ENCODE measurements around the gene KCNG2. TPM values are rescaled to one million over a fixed set of nuclear protein-coding genes. Genes with fewer than 3 reads are reported as not detected.

Gene KCNG2
- total and polyA plus RNA-seq, 2 of the 4 experiments (the other 2 are of a cell fraction): not detected

DNA sequence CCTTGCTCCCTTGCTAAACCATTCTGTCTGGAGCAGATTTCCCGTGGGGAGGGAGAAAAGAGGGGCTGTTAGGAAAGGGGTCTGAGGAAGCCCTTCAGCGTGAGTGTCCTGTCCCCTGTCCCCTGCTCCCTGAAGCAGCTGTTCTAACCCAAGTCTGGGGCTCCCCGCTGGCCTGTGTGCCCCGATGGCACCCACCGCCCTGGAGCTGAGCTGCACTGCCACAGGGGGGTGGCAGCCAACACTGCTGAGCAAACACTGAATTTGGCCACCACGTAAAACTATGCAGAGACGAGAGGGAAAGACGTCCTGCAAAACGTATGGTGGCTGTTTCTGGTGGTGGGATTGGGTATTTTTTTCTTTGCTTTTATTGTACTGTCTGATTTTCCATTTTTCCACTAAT, 17.9 kb downstream of the KCNG2 start:
- Histone ChIP-seq H3K9me1 (ENCODE audit: insufficient read depth, low read length) (no peaks in the 10 kb centered on the region; the same call in 1 of the 2 replicates), H3K4me1 (ENCODE audit: control insufficient read depth, insufficient read depth, low read length) (peaks cover 2% of the 10 kb centered on the region; the same call in 1 of the 2 replicates), H4K8ac (ENCODE audit: low read depth in 2 of 2, low read length in 2 of 2) (no peak overlapping the region), H3K4me2 (ENCODE audit: low read depth, low read length) (no peak overlapping the region), H4K5ac (ENCODE audit: low read depth, low read length) (no peak overlapping the region), H3K23ac (ENCODE audit: low read depth, low read length) (no peak overlapping the region), H2AFZ (replicated peaks; ENCODE audit: low read length, poor library complexity) (no peak overlapping the region), H3K14ac (replicated peaks; ENCODE audit: low read depth, low read length) (no peak overlapping the region), H4K91ac (ENCODE audit: insufficient read depth, low read depth, low read length) (no peak overlapping the region), H3K18ac (ENCODE audit: low read depth, low read length) (no peak overlapping the region), H2AK5ac (ENCODE audit: low read depth, low read length) (no peak overlapping the region), H2AK9ac (replicated peaks; ENCODE audit: low read depth, low read length, poor library complexity) (no peak overlapping the region), H3K56ac (ENCODE audit: extremely low read depth, insufficient read depth, low read length) (no peak overlapping the region), H3K27me3 (ENCODE audit: control insufficient read depth, insufficient read depth, low read length) (peaks cover 11% of the 10 kb centered on the region), H2BK120ac (ENCODE audit: low read depth, low read length) (no peak overlapping the region), H3K9ac (ENCODE audit: low read depth, low read length) (no peak overlapping the region), H3K79me1 (ENCODE audit: low read depth in 1 of 2, low read length in 2 of 2) (no peaks in the 10 kb centered on the region), H3K36me3 (ENCODE audit: control insufficient read depth, insufficient read depth, low read length) (no peaks in the 10 kb centered on the region), H3K4ac (ENCODE audit: low read depth, low read length) (no peak overlapping the region), H3K9me3 (ENCODE audit: control insufficient read depth, insufficient read depth, low read length) (no peaks in the 10 kb centered on the region), H4K20me1 (ENCODE audit: insufficient read depth, low read length) (no peaks in the 10 kb centered on the region), H2BK20ac (ENCODE audit: low read depth, low read length) (no peak overlapping the region), H2BK15ac (ENCODE audit: low read depth, low read length) (no peak overlapping the region), H2BK5ac (ENCODE audit: low read depth, low read length, poor library complexity, severe bottlenecking) (no peak overlapping the region), H3K27ac (ENCODE audit: insufficient read depth, low read length) (no peak overlapping the region), H3K4me3 (ENCODE audit: insufficient read depth, low read depth, low read length) (no peak overlapping the region)
- BruUV-seq (replicated peaks): no TSS peak
- TF ChIP-seq RFX5 (IDR thresholded peaks at IDR 0.05; ENCODE audit: low read depth, low read length): no peak
- TF ChIP-seq MAZ (IDR thresholded peaks at IDR 0.05; ENCODE audit: borderline replicate concordance, low read depth, low read length): no peak
- no peak for TF ChIP-seq MAFK (IDR thresholded peaks at IDR 0.05; ENCODE audit: low read depth, low read length)
- TF ChIP-seq MXI1 (IDR thresholded peaks at IDR 0.05; ENCODE audit: borderline replicate concordance, low read depth, low read length): no peak
- TF ChIP-seq RCOR1 (IDR thresholded peaks at IDR 0.05; ENCODE audit: insufficient replicate concordance, low read length): no peak
- TF ChIP-seq POLR2A (IDR thresholded peaks at IDR 0.05; ENCODE audit: low read depth, low read length): no peak
- TF ChIP-seq FOS (IDR thresholded peaks at IDR 0.05; ENCODE audit: low read depth, low read length): no peak
- TF ChIP-seq, protein P1, sequence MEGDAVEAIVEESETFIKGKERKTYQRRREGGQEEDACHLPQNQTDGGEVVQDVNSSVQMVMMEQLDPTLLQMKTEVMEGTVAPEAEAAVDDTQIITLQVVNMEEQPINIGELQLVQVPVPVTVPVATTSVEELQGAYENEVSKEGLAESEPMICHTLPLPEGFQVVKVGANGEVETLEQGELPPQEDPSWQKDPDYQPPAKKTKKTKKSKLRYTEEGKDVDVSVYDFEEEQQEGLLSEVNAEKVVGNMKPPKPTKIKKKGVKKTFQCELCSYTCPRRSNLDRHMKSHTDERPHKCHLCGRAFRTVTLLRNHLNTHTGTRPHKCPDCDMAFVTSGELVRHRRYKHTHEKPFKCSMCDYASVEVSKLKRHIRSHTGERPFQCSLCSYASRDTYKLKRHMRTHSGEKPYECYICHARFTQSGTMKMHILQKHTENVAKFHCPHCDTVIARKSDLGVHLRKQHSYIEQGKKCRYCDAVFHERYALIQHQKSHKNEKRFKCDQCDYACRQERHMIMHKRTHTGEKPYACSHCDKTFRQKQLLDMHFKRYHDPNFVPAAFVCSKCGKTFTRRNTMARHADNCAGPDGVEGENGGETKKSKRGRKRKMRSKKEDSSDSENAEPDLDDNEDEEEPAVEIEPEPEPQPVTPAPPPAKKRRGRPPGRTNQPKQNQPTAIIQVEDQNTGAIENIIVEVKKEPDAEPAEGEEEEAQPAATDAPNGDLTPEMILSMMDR (conservative IDR thresholded peaks at IDR 0.05; ENCODE audit: low read depth, low read length): no peak
- TF ChIP-seq CEBPB (IDR thresholded peaks at IDR 0.05; ENCODE audit: low read depth, low read length): no peak
- TF ChIP-seq, protein P2, sequence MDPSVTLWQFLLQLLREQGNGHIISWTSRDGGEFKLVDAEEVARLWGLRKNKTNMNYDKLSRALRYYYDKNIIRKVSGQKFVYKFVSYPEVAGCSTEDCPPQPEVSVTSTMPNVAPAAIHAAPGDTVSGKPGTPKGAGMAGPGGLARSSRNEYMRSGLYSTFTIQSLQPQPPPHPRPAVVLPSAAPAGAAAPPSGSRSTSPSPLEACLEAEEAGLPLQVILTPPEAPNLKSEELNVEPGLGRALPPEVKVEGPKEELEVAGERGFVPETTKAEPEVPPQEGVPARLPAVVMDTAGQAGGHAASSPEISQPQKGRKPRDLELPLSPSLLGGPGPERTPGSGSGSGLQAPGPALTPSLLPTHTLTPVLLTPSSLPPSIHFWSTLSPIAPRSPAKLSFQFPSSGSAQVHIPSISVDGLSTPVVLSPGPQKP (IDR thresholded peaks at IDR 0.05; ENCODE audit: borderline replicate concordance, low read depth, low read length): no peak
- TF ChIP-seq, protein P3, sequence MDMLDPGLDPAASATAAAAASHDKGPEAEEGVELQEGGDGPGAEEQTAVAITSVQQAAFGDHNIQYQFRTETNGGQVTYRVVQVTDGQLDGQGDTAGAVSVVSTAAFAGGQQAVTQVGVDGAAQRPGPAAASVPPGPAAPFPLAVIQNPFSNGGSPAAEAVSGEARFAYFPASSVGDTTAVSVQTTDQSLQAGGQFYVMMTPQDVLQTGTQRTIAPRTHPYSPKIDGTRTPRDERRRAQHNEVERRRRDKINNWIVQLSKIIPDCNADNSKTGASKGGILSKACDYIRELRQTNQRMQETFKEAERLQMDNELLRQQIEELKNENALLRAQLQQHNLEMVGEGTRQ (IDR thresholded peaks at IDR 0.05; ENCODE audit: low read depth, low read length): no peak
- TF ChIP-seq BHLHE40 (IDR thresholded peaks at IDR 0.05; ENCODE audit: low read depth, low read length): no peak
- no peak for TF ChIP-seq RAD21 (IDR thresholded peaks at IDR 0.05; ENCODE audit: low read length)
- no peak for TF ChIP-seq CHD1 (IDR thresholded peaks at IDR 0.05; ENCODE audit: low read depth, low read length)
- no peak for TF ChIP-seq SMC3 (IDR thresholded peaks at IDR 0.05; ENCODE audit: low read depth, low read length)
- no peak for TF ChIP-seq NFE2L2 (IDR thresholded peaks at IDR 0.05; ENCODE audit: low read depth, low read length)
- WGBS, 2 experiments (ENCODE audit: extremely low coverage in 2 of 2, insufficient read length in 1 of 2): no CpG with 5 or more reads among the region's 9 CpGs
- ATAC-seq (ENCODE audit: low read depth) (no peak), DNase-seq (no peak)
- dilution Hi-C loops (cut with HindIII; ENCODE audit: low sequenced_read_pairs, unreplicated experiment) (no loop called here), in situ Hi-C loops (cut with MboI; ENCODE audit: low sequenced_read_pairs) (no loop called here), intact Hi-C loops (cut with micrococcal nuclease) (no loop called here)
- CTCF ChIA-PET: no interaction called here
- POLR2A ChIA-PET (ENCODE audit: unreplicated experiment): no interaction called here

All from IMR-90 (cell line).